Measurements from ENCODE around the gene TROAP.
"Not testable (repeated sequence)": the region's sequence is repeated elsewhere in the genome, so short reads cannot be mapped to it uniquely, and the experiment has no call there.

The TROAP gene

GRCh38 chr12:49294804-49295081, 28.3 kb upstream of the TROAP start:
- no peak for DNase-seq

GRCh38 chr12:49295082-49295936, 27.7 kb upstream of the TROAP start, which contains the start of gene PRPH:
Gene PRPH, plus strand, starts transcription at chr12:49295147. Its CDS starts 54 bp downstream, at chr12:49295201.
- peak in 1 of 3 donors; percentile 51 for DNase-seq

GRCh38 chr12:49296034-49296835, 26.8 kb upstream of the TROAP start:
- DNase-seq, result peak; percentile 40 to 77 (median 53)

GRCh38 chr12:49296836-49297694, 26.0 kb upstream of the TROAP start:
- DNase-seq, result peak; percentile 47 to 81 (median 63)

- DNase-seq, result no peak
These were observed 25.4 kb upstream of the TROAP start for GRCh38 chr12:49297695-49298060.

- peak; percentile 50 to 64 (median 51) for DNase-seq
These were observed 24.9 kb upstream of the TROAP start for GRCh38 chr12:49298160-49298559.

- no peak for DNase-seq
These were observed 21.3 kb upstream of the TROAP start for GRCh38 chr12:49301760-49302159.

- DNase-seq, result no peak
These were observed 18.9 kb upstream of the TROAP start for GRCh38 chr12:49304161-49304560.

GRCh38 chr12:49305762-49306510, 17.1 kb upstream of the TROAP start:
- peak; percentile 48 to 87 (median 85) for DNase-seq

- DNase-seq, result no peak
These were observed 13.7 kb upstream of the TROAP start for GRCh38 chr12:49309386-49309785.

GRCh38 chr12:49310451-49311000, 12.5 kb upstream of the TROAP start:
- DNase-seq, result not testable (repeated sequence)

GRCh38 chr12:49314811-49315210, 8.2 kb upstream of the TROAP start:
- DNase-seq, result peak in 2 of 3 donors; percentile 27 to 36

- DNase-seq, result not testable (repeated sequence)
These were observed 5.9 kb upstream of the TROAP start for GRCh38 chr12:49317118-49317517.

- not testable (repeated sequence) for DNase-seq
These were observed 2.5 kb upstream of the TROAP start for GRCh38 chr12:49320411-49321103.

GRCh38 chr12:49322367-49322707, 718 bp upstream of the TROAP start:
- DNase-seq, result no peak

- no peak for DNase-seq
These were observed 556 bp downstream of the TROAP start for GRCh38 chr12:49323524-49324097.

GRCh38 chr12:49325606-49326005, 2.6 kb downstream of the TROAP start:
- DNase-seq, result no peak

GRCh38 chr12:49327368-49327767, 4.3 kb downstream of the TROAP start:
- DNase-seq, result no peak

- DNase-seq, result no peak
These were observed 4.8 kb downstream of the TROAP start for GRCh38 chr12:49327887-49328286.

GRCh38 chr12:49328816-49329215, 5.8 kb downstream of the TROAP start:
- DNase-seq, result no peak

GRCh38 chr12:49330032-49330619, 7.1 kb downstream of the TROAP start:
- DNase-seq, result no peak
